ENCODE data around the gene SPPL3.

- TF ChIP-seq CTCF (IDR thresholded peaks at IDR 0.05), result no peak
- TF ChIP-seq TCF7L2 (IDR thresholded peaks at IDR 0.05; ENCODE audit: low read depth, low read length), result no peak
These were observed 11.9 kb downstream of the SPPL3 start for GRCh38 chr12:120892265-120892664.
